ENCODE results near the gene AMOTL1. TPM values are rescaled to one million over a fixed set of nuclear protein-coding genes. Genes with fewer than 3 reads are reported as not detected.

The AMOTL1 gene
- total RNA-seq, 4 donors from 2014 or later: 21.8 to 46.7 (median 32.9) TPM

DNA sequence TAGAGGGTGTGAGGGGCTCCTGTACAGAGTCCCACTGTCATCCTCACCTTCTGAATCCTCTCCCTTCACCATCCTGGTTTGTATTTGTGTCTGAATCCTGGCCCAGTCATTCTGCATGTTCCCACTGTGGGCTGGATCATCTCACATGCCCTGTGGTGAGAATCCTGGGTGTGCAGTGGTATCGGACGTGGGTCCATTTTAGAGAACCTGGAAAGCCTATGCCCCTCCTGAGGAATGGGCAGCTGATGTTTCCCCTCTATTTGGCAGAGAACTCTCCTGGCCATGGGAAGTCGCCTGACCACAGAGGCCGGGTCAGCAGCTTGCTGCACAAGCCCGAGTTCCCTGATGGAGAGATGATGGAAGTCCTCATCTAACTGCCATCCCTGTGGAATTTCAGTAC is 102.3 kb downstream of the AMOTL1 start:
- TF ChIP-seq, protein P1, sequence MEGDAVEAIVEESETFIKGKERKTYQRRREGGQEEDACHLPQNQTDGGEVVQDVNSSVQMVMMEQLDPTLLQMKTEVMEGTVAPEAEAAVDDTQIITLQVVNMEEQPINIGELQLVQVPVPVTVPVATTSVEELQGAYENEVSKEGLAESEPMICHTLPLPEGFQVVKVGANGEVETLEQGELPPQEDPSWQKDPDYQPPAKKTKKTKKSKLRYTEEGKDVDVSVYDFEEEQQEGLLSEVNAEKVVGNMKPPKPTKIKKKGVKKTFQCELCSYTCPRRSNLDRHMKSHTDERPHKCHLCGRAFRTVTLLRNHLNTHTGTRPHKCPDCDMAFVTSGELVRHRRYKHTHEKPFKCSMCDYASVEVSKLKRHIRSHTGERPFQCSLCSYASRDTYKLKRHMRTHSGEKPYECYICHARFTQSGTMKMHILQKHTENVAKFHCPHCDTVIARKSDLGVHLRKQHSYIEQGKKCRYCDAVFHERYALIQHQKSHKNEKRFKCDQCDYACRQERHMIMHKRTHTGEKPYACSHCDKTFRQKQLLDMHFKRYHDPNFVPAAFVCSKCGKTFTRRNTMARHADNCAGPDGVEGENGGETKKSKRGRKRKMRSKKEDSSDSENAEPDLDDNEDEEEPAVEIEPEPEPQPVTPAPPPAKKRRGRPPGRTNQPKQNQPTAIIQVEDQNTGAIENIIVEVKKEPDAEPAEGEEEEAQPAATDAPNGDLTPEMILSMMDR (IDR thresholded peaks at IDR 0.05; ENCODE audit: low read depth): no peak

DNA sequence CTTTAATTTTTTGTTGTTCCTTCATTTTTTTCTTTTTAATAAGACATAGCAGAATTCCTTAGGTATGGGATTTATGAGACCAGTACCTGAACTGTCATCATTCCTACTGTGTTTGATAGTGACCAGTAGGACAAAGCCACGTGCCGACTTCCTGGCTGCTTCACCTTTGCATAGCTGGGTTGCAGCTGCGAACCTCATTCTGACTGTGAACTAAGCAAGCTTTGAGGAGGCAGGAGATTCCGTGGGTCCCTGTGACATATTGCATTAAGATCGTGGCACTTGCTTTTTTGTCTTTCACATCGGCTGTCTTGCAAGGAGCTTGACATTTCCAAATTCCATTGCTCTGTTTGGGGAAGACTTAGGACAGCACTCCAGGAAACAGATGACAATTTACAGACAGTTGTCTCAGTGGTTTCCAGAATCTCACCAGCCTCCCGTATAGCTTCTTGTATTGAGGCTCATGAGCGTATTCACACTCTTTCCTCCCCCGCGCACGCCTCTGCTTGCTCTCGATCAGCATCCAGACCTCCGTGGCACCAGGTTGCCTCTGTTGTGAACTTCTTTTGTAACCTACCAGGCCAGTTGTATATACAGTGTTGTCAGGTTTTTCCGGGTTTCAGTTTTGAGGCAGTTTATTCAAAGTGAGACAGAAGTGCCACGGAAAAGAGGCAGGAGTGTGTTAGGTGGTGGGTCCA is 103.5 kb downstream of the AMOTL1 start:
- TF ChIP-seq, protein P1 (IDR thresholded peaks at IDR 0.05; ENCODE audit: low read depth): no peak

DNA sequence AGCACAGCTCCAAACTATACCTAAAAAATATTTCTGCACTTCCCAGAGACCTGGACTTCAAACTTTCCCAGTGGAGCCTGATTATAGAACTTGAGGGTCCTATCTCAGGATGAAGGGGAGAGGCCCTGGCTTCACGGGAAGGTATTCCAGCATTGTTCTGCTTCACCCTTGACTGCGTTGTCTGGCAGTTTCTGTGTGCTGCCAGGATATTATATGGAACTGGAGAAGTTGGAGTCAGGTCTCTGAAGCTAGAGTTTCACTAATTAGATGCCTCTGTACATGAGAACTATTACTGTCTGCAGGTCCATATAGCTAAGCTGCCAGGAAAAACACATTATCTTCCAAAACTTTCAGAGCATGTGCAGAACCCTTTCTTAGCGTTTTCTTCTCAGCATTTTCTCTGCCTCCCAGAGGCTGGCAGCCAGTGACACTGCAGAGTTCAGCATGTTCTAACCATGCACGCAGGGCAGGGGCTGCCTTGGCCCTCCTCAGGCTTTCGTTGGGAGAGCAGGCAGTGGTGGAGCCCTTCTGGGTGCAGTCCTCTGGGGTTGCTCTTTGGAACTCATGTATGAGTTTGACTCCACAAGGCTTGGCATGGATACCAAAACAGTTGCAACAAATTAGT is 105.9 kb downstream of the AMOTL1 start:
- TF ChIP-seq, protein P1 (IDR thresholded peaks at IDR 0.05; ENCODE audit: low read depth): no peak

DNA sequence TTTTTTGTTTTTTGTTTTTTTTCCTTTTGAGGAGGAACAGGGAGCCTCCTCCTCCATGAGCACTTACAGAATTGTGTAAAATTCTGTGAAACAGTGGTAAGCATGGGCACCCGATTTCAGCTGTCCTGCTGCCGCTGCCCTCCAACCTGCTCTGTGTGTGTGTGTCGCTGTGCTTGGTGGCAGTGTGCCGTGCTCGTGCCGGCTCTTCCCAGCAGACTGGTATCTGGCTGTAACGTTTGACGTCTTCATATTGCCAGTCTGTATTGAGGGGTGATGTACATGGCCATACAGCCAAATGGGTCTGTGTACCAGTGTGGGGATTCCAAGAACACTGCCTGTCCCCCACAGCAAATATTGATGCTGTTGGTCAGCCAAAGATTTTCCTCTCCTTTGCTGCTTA is 108.1 kb downstream of the AMOTL1 start:
- TF ChIP-seq, protein P1 (IDR thresholded peaks at IDR 0.05; ENCODE audit: low read depth): no peak

DNA sequence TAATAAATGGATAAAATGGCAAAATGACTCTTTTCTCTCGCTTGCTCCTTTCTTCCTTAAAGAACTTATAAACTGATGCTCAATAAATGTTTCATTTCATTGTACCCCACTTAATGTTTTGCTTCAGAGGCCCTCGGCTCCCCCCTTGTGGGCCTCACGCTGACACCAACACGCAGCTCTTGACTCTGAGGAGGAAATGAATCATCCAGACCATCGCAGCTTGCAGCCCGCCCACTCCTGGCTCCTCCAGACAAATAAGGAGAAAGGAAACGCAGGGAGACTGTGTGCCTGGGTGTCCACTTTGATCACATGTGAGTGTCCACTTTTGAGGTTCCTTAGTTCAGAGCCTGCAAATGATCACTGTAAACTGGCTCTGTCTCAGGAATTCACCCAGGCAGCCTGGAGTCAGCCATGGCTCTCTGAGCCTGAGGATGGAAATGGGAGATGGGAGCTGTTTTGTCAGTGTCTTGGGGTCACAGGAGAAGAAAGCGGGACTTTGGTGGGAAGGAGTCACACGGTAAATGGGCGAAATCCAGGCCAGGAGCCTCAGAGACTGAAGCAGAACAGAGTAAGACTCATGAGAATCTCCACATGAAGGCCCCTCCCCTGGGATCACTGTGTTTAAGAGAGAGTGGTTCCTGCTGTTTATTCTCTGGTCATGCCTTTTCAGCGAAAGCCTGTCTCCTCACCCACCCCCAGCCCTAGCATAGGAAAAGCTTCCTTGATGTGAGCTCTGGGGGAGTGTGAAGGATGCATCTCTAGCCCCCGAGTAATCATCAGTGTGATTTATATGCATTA is 108.7 kb downstream of the AMOTL1 start:
- TF ChIP-seq, protein P1 (IDR thresholded peaks at IDR 0.05; ENCODE audit: low read depth): no peak

DNA sequence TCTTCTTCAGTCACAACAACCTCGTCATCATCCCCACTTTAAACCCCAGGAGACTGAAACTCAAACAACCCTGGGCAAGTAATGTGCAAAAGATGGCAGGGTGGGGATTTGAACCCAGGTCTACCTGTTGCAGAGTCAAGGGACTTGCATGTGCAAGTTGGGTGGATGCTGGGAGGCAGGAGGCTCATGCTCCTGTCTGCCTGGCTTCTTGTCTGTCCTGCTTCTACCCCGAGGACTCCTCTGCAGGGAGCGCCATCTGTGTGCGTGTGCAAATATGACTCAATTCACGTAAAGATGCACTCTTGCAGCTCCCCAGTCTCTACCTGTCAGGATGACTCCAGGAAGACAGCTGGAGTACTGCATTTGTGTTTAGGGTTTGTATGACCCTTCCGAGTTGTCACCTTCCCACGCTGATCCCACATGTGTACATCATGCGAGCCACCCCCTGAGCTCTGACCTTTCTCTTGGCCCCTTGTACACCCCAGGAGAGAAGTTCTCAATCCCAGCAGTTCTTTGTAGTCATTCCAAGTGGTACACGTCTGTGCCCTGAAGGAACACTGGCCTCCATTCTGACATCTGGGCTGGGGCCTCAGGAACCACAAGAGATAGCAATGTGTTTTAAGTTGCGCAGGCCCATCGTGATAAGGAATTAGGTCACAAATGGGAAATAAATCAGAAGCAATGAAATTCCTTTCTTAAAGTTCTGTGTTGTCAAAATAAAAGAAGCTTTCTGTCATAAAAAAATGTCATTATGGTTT is 109.5 kb downstream of the AMOTL1 start:
- TF ChIP-seq, protein P1 (IDR thresholded peaks at IDR 0.05; ENCODE audit: low read depth): no peak

All from subcutaneous adipose tissue (tissue), 4 donors.